Measurements from ENCODE around the gene RLIM.

GRCh38 chrX:74578137-74578536 is 36.3 kb downstream of the RLIM start:
- no peak for TF ChIP-seq CTCF (IDR thresholded peaks at IDR 0.05; ENCODE audit: insufficient read depth, low read length, poor library complexity, severe bottlenecking)
- no peak for TF ChIP-seq EZH2phosphoT487 (conservative IDR thresholded peaks at IDR 0.05; ENCODE audit: low read length)
